Trophoblast cell (in vitro differentiated cells and primary cell): ENCODE data around the gene WDR88.
"Not testable (repeated sequence)": the region's sequence is repeated elsewhere in the genome, so short reads cannot be mapped to it uniquely, and the experiment has no call there.

Experiments used
- DNase-seq, 2 donors: peaks; one replicate each; pipeline ENCODE4 v3.0.0-alpha.2; 2016
- H2AFZ ChIP-seq: 2 replicates; pipeline ENCODE4 v1.6.1; 2013; ENCODE audit warnings: low read length, moderate library complexity, mild to moderate bottlenecking; ENCODE audit not compliant: insufficient read depth, poor library complexity
- H2AK5ac ChIP-seq: 2 replicates; pipeline ENCODE4 v1.6.1; 2013; ENCODE audit warnings: mild to moderate bottlenecking, low read length
- H2BK120ac ChIP-seq: 2 replicates; pipeline ENCODE4 v1.6.1; 2013; ENCODE audit warnings: low read length, mild to moderate bottlenecking, moderate library complexity; ENCODE audit not compliant: insufficient read depth, poor library complexity
- H2BK12ac ChIP-seq: 2 replicates; pipeline ENCODE4 v1.6.1; 2013; ENCODE audit warnings: mild to moderate bottlenecking, low read length, moderate library complexity
- H2BK5ac ChIP-seq: 2 replicates; pipeline ENCODE4 v1.6.1; 2013; ENCODE audit warnings: low read length, low read depth, moderate library complexity, mild to moderate bottlenecking; ENCODE audit not compliant: poor library complexity
- H3K14ac ChIP-seq: 2 replicates; pipeline ENCODE4 v1.6.1; 2013; ENCODE audit warnings: mild to moderate bottlenecking, low read length
- H3K18ac ChIP-seq: 2 replicates; pipeline ENCODE4 v1.6.1; 2013; ENCODE audit warnings: mild to moderate bottlenecking, low read length
- H3K23ac ChIP-seq: 2 replicates; pipeline ENCODE4 v1.6.1; 2013; ENCODE audit warnings: low read length
- H3K27ac ChIP-seq: 2 replicates; pipeline ENCODE4 v1.5.1; 2013; ENCODE audit warnings: low read depth, mild to moderate bottlenecking, inconsistent platforms, low read length, moderate library complexity
- H3K27me3 ChIP-seq: 2 replicates; pipeline ENCODE4 v1.6.1; 2013; ENCODE audit warnings: inconsistent platforms, mild to moderate bottlenecking, low read length, moderate library complexity; ENCODE audit not compliant: insufficient read depth
- H3K36me3 ChIP-seq, 2 experiments: 1 replicate in 1 of 2; 2 replicates in 1 of 2; pipeline ENCODE4 v1.6.1; 2013; ENCODE audit warnings: low read length in 2 of 2, mild to moderate bottlenecking in 2 of 2, moderate library complexity in 1 of 2; ENCODE audit not compliant: insufficient read depth in 2 of 2, control insufficient read depth in 1 of 2
- H3K4ac ChIP-seq: 2 replicates; pipeline ENCODE4 v1.6.1; 2013; ENCODE audit warnings: low read depth, mild to moderate bottlenecking, low read length, moderate library complexity
- H3K4me1 ChIP-seq, 2 experiments: 1 replicate in 1 of 2; 2 replicates in 1 of 2; pipeline ENCODE4 v1.6.1; 2013; ENCODE audit warnings: low read length in 2 of 2, mild to moderate bottlenecking in 2 of 2, moderate library complexity in 1 of 2; ENCODE audit not compliant: insufficient read depth in 2 of 2, control insufficient read depth in 1 of 2
- H3K4me2 ChIP-seq: 2 replicates; pipeline ENCODE4 v1.6.1; 2013; ENCODE audit warnings: inconsistent platforms, mild to moderate bottlenecking, low read length, moderate library complexity
- H3K4me3 ChIP-seq: 2 replicates; pipeline ENCODE4 v1.5.1; 2013; ENCODE audit warnings: mild to moderate bottlenecking, low read depth, low read length, inconsistent platforms
- H3K79me1 ChIP-seq: one replicate; pipeline ENCODE4 v1.6.1; 2013; ENCODE audit warnings: low read length
- H3K79me2 ChIP-seq: 2 replicates; pipeline ENCODE4 v1.6.1; 2013; ENCODE audit warnings: low read length, mild to moderate bottlenecking; ENCODE audit not compliant: control insufficient read depth, insufficient read depth, poor library complexity
- H3K9ac ChIP-seq: 2 replicates; pipeline ENCODE4 v1.6.1; 2013; ENCODE audit warnings: mild to moderate bottlenecking, low read length
- H3K9me3 ChIP-seq: 2 replicates; pipeline ENCODE4 v1.6.1; 2013; ENCODE audit warnings: low read depth, mild to moderate bottlenecking, control low read depth, inconsistent platforms, low read length; ENCODE audit not compliant: insufficient read depth
- H4K12ac ChIP-seq: 2 replicates; pipeline ENCODE4 v1.6.1; 2013; ENCODE audit warnings: low read depth, mild to moderate bottlenecking, low read length, moderate library complexity
- H4K8ac ChIP-seq: 2 replicates; pipeline ENCODE4 v1.6.1; 2013; ENCODE audit warnings: low read depth, mild to moderate bottlenecking, low read length, moderate library complexity
- H4K91ac ChIP-seq: one replicate; pipeline ENCODE4 v1.6.1; 2013; ENCODE audit warnings: low read depth, mild to moderate bottlenecking, low read length, moderate library complexity
- WGBS: extraction: QIAGEN DNeasy Blood & Tissue Kit; methylation state at CpG from one replicate; pipeline ENCODE4 v1.1.7; 2013; ENCODE audit warnings: missing lambda C conversion rate; ENCODE audit not compliant: insufficient read length, insufficient coverage; ENCODE audit errors: extremely low coverage; 5-methylcytosine and 5-hydroxymethylcytosine counted together

WDR88 gene

DNA sequence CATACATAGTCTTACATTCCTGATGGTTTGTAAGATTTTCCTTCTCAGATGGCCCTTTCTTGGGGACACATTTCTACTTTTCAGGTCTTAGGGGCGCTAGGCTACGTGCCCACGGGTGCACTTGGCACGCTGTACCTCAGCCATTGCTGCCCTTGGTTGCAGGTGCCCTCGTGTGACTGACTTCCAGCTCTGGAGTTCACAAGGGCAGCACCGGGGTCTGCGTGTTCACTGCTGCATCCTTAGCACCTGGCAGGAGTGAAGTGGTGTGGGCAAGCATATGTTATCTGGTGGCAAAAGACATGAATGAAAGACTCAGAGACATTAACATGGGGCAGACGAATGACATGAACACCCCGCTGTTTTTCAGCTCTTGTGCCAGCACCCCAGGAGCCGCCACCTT, 13.3 kb upstream of the WDR88 start:
- no peak overlapping the region for H4K12ac ChIP-seq
- peaks cover 15 to 17% of the 10 kb centered on the region in 2 experiments for H3K36me3 ChIP-seq
- no peak overlapping the region for H3K14ac ChIP-seq
- H3K79me1 ChIP-seq, result no peaks in the 10 kb centered on the region
- H4K8ac ChIP-seq, result no peak overlapping the region
- no peak overlapping the region for H3K9ac ChIP-seq
- H2AK5ac ChIP-seq, result no peak overlapping the region
- H3K27me3 ChIP-seq, result no peaks in the 10 kb centered on the region
- peaks cover 2% of the 10 kb centered on the region for H3K9me3 ChIP-seq
- H3K4me1 ChIP-seq, result no peaks in the 10 kb centered on the region
- no peak overlapping the region for H4K91ac ChIP-seq
- no peak overlapping the region for H3K27ac ChIP-seq
- no peak overlapping the region for H3K4ac ChIP-seq
- no peak overlapping the region for H3K4me2 ChIP-seq
- H3K79me2 ChIP-seq, result no peaks in the 10 kb centered on the region
- no peak overlapping the region for H2BK5ac ChIP-seq
- H2BK120ac ChIP-seq, result no peak overlapping the region
- no peak overlapping the region for H3K23ac ChIP-seq
- no CpG with 5 or more reads among the region's 10 CpGs for WGBS
- no peak for DNase-seq
- H2BK12ac ChIP-seq, result no peak overlapping the region
- no peak overlapping the region for H2AFZ ChIP-seq
- H3K4me3 ChIP-seq, result peak overlapping the region; percentile 58
- H3K18ac ChIP-seq, result no peak overlapping the region

GRCh38 chr19:33124207-33125098, 7.5 kb upstream of the WDR88 start:
- WGBS, result no CpG with 5 or more reads among the region's 10 CpGs
- DNase-seq, result no peak
- H3K79me1 ChIP-seq, result no peaks in the 10 kb centered on the region
- H3K4ac ChIP-seq, result no peak overlapping the region
- no peaks in the 10 kb centered on the region for H3K9me3 ChIP-seq
- H2BK5ac ChIP-seq, result no peak overlapping the region
- H4K12ac ChIP-seq, result no peak overlapping the region
- H2AFZ ChIP-seq, result no peak overlapping the region
- no peak overlapping the region for H3K23ac ChIP-seq
- H3K9ac ChIP-seq, result no peak overlapping the region
- no peak overlapping the region for H3K18ac ChIP-seq
- H2AK5ac ChIP-seq, result no peak overlapping the region
- no peak overlapping the region for H3K14ac ChIP-seq
- H3K27me3 ChIP-seq, result no peaks in the 10 kb centered on the region
- H3K27ac ChIP-seq, result no peak overlapping the region
- H3K79me2 ChIP-seq, result no peaks in the 10 kb centered on the region
- H4K8ac ChIP-seq, result no peak overlapping the region
- no peak overlapping the region for H4K91ac ChIP-seq
- H3K36me3 ChIP-seq, result peaks cover 18 to 29% of the 10 kb centered on the region in 2 experiments
- no peaks in the 10 kb centered on the region for H3K4me1 ChIP-seq
- H3K4me2 ChIP-seq, result no peak overlapping the region
- H3K4me3 ChIP-seq, result no peak overlapping the region
- no peak overlapping the region for H2BK120ac ChIP-seq
- H2BK12ac ChIP-seq, result no peak overlapping the region

DNA sequence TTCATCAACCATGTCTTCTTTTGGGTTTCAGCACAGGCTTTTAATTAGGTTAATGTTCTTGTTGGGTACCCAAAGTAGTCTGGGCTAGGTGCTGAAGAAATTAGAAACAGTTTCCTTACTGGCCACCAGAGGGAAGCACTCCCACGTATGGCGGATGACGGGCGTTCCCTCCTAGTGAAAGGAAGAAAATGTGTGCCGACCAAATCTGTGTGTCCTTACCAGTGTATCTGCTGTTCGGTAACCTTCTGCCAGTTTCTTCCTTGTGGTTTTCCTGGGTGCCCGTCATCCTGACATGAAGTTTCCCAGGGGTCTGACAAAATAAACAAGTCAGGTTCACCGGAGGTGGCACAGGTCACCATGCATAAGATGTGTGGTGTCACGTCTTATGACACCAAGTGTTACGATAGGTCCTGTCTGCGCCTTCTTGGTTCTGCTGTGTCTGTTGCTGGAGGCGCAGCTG, 6.0 kb upstream of the WDR88 start:
- H3K4me3 ChIP-seq, result no peak overlapping the region
- no peak overlapping the region for H4K12ac ChIP-seq
- no peak overlapping the region for H2AFZ ChIP-seq
- H2BK12ac ChIP-seq, result no peak overlapping the region
- no peaks in the 10 kb centered on the region for H3K79me1 ChIP-seq
- no peak overlapping the region for H3K4ac ChIP-seq
- DNase-seq, result peak; percentile 25 to 71
- H2AK5ac ChIP-seq, result no peak overlapping the region
- no peak overlapping the region for H4K91ac ChIP-seq
- no peaks in the 10 kb centered on the region for H3K27me3 ChIP-seq
- H2BK120ac ChIP-seq, result no peak overlapping the region
- peaks cover 22 to 31% of the 10 kb centered on the region in 2 experiments for H3K36me3 ChIP-seq
- WGBS, result no CpG with 5 or more reads among the region's 12 CpGs
- H3K27ac ChIP-seq, result no peak overlapping the region
- H3K4me1 ChIP-seq, result no peaks in the 10 kb centered on the region
- peak overlapping the region; percentile 5 for H3K23ac ChIP-seq
- H3K79me2 ChIP-seq, result no peaks in the 10 kb centered on the region
- no peak overlapping the region for H3K4me2 ChIP-seq
- H3K9ac ChIP-seq, result no peak overlapping the region
- H4K8ac ChIP-seq, result no peak overlapping the region
- H3K9me3 ChIP-seq, result no peaks in the 10 kb centered on the region
- no peak overlapping the region for H3K14ac ChIP-seq
- no peak overlapping the region for H3K18ac ChIP-seq
- no peak overlapping the region for H2BK5ac ChIP-seq

GRCh38 chr19:33126712-33127111, 5.2 kb upstream of the WDR88 start:
- not testable (repeated sequence) for H2BK5ac ChIP-seq, H2AK5ac ChIP-seq, H3K14ac ChIP-seq, H3K9me3 ChIP-seq, H3K9ac ChIP-seq, H3K4me1 ChIP-seq, DNase-seq, H4K8ac ChIP-seq, H3K79me1 ChIP-seq, H4K12ac ChIP-seq, H3K18ac ChIP-seq, H3K79me2 ChIP-seq, H4K91ac ChIP-seq, H3K4ac ChIP-seq, H3K27me3 ChIP-seq, H3K23ac ChIP-seq, H3K27ac ChIP-seq, H2BK12ac ChIP-seq, H3K4me2 ChIP-seq, H3K4me3 ChIP-seq, H2AFZ ChIP-seq, H2BK120ac ChIP-seq
- no CpG with 5 or more reads among the region's 8 CpGs for WGBS
- H3K36me3 ChIP-seq, result peaks cover 24 to 33% of the 10 kb centered on the region in 2 experiments
